Endothelial cell of umbilical vein (primary cell): Measurements from ENCODE around the gene TWIST2. TPM values are rescaled to one million over a fixed set of nuclear protein-coding genes. Genes with fewer than 3 reads are reported as not detected.

Experiments
- BruUV-seq: library from RNA; stranded (reverse); fragments of 400-500 nt; replicated peaks from 2 replicates; lab custom pipeline; 2021; lab: Mats Ljungman, UMichigan
- CTCF ChIA-PET: fragments of 300-600, 350-600 bp; sonication (Branson Sonifier 250); formaldehyde crosslinking; loops from one replicate; lab custom pipeline; 2021; ENCODE audit warnings: antibody characterized with exemption, inconsistent platforms; lab: Charles Lee
- POLR2A ChIA-PET: fragments of 300-600, 350-600 bp; sonication (Branson Sonifier 250); formaldehyde crosslinking; loops from one replicate; lab custom pipeline; 2021; ENCODE audit warnings: antibody characterized with exemption, inconsistent platforms; lab: Charles Lee
- DNase-seq: peaks from one replicate; pipeline ENCODE4 v3.0.0-alpha.2; 2011; ENCODE audit warnings: low read depth, low spot score
- FAIRE-seq: peaks from 2 replicates; lab custom pipeline; 2011; peaks lifted over from hg19 to GRCh38; lab: Jason Lieb, UNC
- H2AFZ ChIP-seq: 2 replicates; pipeline ENCODE4 v1.6.0; 2012; ENCODE audit warnings: low read depth, low read length, control low read depth, inconsistent platforms
- H3K27ac ChIP-seq: 2 replicates; pipeline ENCODE4 v1.5.1; 2011; ENCODE audit warnings: low read depth, mild to moderate bottlenecking, control low read depth, low read length, moderate library complexity; ENCODE audit not compliant: insufficient read depth
- H3K27me3 ChIP-seq, 2 experiments: 2 replicates each; pipeline versions ENCODE4 v1.6.0 to v1.6.1; 2011; ENCODE audit warnings: low read length in 2 of 2, mixed read lengths in 1 of 2; ENCODE audit not compliant: control insufficient read depth in 2 of 2, insufficient read depth in 2 of 2
- H3K36me3 ChIP-seq, 2 experiments: 2 replicates in 1 of 2; 3 replicates in 1 of 2; pipeline ENCODE4 v1.5.1; 2011; ENCODE audit warnings: low read length in 2 of 2, mild to moderate bottlenecking in 1 of 2, moderate library complexity in 1 of 2; ENCODE audit not compliant: control insufficient read depth in 2 of 2, insufficient read depth in 2 of 2; ENCODE audit errors: extremely low read depth in 1 of 2
- H3K4me1 ChIP-seq: 3 replicates; pipeline ENCODE4 v1.5.1; 2011; ENCODE audit warnings: mild to moderate bottlenecking, low read length; ENCODE audit not compliant: control insufficient read depth, insufficient read depth; ENCODE audit errors: extremely low read depth
- H3K4me2 ChIP-seq: 2 replicates; pipeline ENCODE4 v1.6.1; 2011; ENCODE audit warnings: low read length, control low read depth, mixed read lengths; ENCODE audit not compliant: insufficient read depth
- H3K4me3 ChIP-seq, 3 experiments: fragments of 200-600 bp in 1 of 3; sonication (generic), shearing (Covaris generic) in 1 of 3; replicated peaks in 1 of 3; 2 replicates each; pipeline ENCODE4 v1.5.1; 2011 to 2016; ENCODE audit warnings: control low read depth in 3 of 3, low read length in 3 of 3, mild to moderate bottlenecking in 2 of 3, inconsistent platforms in 1 of 3, low read depth in 1 of 3, moderate library complexity in 1 of 3; ENCODE audit not compliant: insufficient read depth in 1 of 3
- H3K79me2 ChIP-seq: 2 replicates; pipeline ENCODE4 v1.6.0; 2012; ENCODE audit warnings: low read length, inconsistent platforms; ENCODE audit not compliant: control insufficient read depth, insufficient read depth
- H3K9ac ChIP-seq: replicated peaks from 2 replicates; pipeline ENCODE3; 2011; ENCODE audit warnings: low read length, control low read depth; ENCODE audit not compliant: insufficient read depth; ENCODE audit errors: extremely low read depth
- H3K9me1 ChIP-seq: replicated peaks from 3 replicates; pipeline ENCODE4 v1.6.0; 2011; ENCODE audit warnings: mild to moderate bottlenecking, low read length; ENCODE audit not compliant: control insufficient read depth, insufficient read depth; ENCODE audit errors: extremely low read depth
- H3K9me3 ChIP-seq: replicated peaks from 2 replicates; pipeline ENCODE4 v1.5.1; 2012; ENCODE audit warnings: low read length, inconsistent platforms; ENCODE audit not compliant: control insufficient read depth, insufficient read depth
- H4K20me1 ChIP-seq: replicated peaks from 2 replicates; pipeline ENCODE3; 2011; ENCODE audit warnings: mild to moderate bottlenecking, low read length; ENCODE audit not compliant: control insufficient read depth, insufficient read depth; ENCODE audit errors: extremely low read depth
- CTCF ChIP-seq, 2 donors: IDR thresholded peaks; 1 replicate in 1 of 2; 2 replicates in 1 of 2; pipeline ENCODE4 v1.5.1; 2011; ENCODE audit warnings: low read length in 2 of 2, mild to moderate bottlenecking in 2 of 2, moderate library complexity in 2 of 2, control low read depth in 1 of 2, inconsistent platforms in 1 of 2, low read depth in 1 of 2; ENCODE audit not compliant: insufficient read depth in 1 of 2; ENCODE audit errors: extremely low read depth in 1 of 2
- EZH2 ChIP-seq: IDR thresholded peaks from 2 replicates; pipeline ENCODE4 v1.6.1; 2012; ENCODE audit warnings: borderline replicate concordance, low read depth, mild to moderate bottlenecking, moderate library complexity, low read length, inconsistent platforms; ENCODE audit not compliant: severe bottlenecking
- FOS ChIP-seq: IDR thresholded peaks from 2 replicates; pipeline ENCODE4 v1.6.1; 2011; ENCODE audit warnings: mild to moderate bottlenecking, low read length, moderate library complexity, borderline replicate concordance; ENCODE audit not compliant: insufficient read depth
- GATA2 ChIP-seq: IDR thresholded peaks from 2 replicates; pipeline ENCODE4 v1.7.0; 2011; ENCODE audit warnings: low read depth, mild to moderate bottlenecking, moderate library complexity, mixed read lengths, low read length; ENCODE audit not compliant: insufficient read length, insufficient read depth
- JUN ChIP-seq: IDR thresholded peaks from 2 replicates; pipeline ENCODE4 v1.6.1; 2011; ENCODE audit warnings: borderline replicate concordance, low read depth; ENCODE audit not compliant: insufficient read length, insufficient read depth
- MAX ChIP-seq: IDR thresholded peaks from 2 replicates; pipeline ENCODE4 v1.6.1; 2011; ENCODE audit not compliant: insufficient read depth, insufficient read length
- MYC ChIP-seq: IDR thresholded peaks from one replicate; pipeline ENCODE4 v1.6.1; 2011; ENCODE audit warnings: mild to moderate bottlenecking, low read depth, low read length
- POLR2A ChIP-seq: IDR thresholded peaks from 2 replicates; pipeline ENCODE4 v1.6.1; 2012; ENCODE audit warnings: low read depth, mild to moderate bottlenecking, control low read depth, low read length
- POLR2AphosphoS5 ChIP-seq: IDR thresholded peaks from 2 replicates; pipeline ENCODE4 v1.6.1; 2012; ENCODE audit warnings: low read depth, mild to moderate bottlenecking, control low read depth, low read length, moderate library complexity; ENCODE audit not compliant: insufficient read depth
- dilution Hi-C: fragments of 300-500 bp; cut with MboI; formaldehyde crosslinking; loops from one replicate; pipeline ENCODE4 v1.15.0; 2019; ENCODE audit warnings: low sequenced_read_pairs; ENCODE audit not compliant: extremely low pct_ligation_motif_present
- intact Hi-C: fragments of 100-400 bp; cut with micrococcal nuclease; formaldehyde crosslinking; loops from one replicate; pipeline ENCODE4 v1.10.0; 2022
- polyA plus RNA-seq, 4 experiments: library from polyadenylated mRNA; depleted of rRNA in 3 of 4; stranded (reverse) in 3 of 4; unstranded in 1 of 4; fragments of >200 nt; gene quantifications; 2 replicates each; pipeline versions ENCODE4 v1.2.1 to v1.2.3, GENCODE V29; 2011 to 2012; ENCODE audit warnings: missing spikeins in 1 of 4
- total RNA-seq: library from RNA; stranded (reverse); gene quantifications from 2 replicates; pipeline ENCODE4 v1.2.3, GENCODE V29; 2021

Gene TWIST2
- total and polyA plus RNA-seq, 2 donors (not counting 3 experiments of a cell fraction or from before 2014, with no cell fraction given): 2.3 to 3.4 TPM

- no peak for TF ChIP-seq POLR2AphosphoS5
- TF ChIP-seq MYC: no peak
- no peak for TF ChIP-seq GATA2
- no peak for TF ChIP-seq CTCF (IDR thresholded peaks at IDR 0.05; ENCODE audit: extremely low read depth in 1 of 2, insufficient read depth in 1 of 2, low read depth in 1 of 2, low read length in 2 of 2)
- no peak for TF ChIP-seq FOS
- no peak for TF ChIP-seq EZH2
- TF ChIP-seq POLR2A: no peak
- no peak for TF ChIP-seq MAX
- no peak for TF ChIP-seq JUN
- Histone ChIP-seq H3K36me3 (no peaks in the 10 kb centered on the region), H3K4me3 (no peak overlapping the region), H3K9me3 (no peaks in the 10 kb centered on the region), H3K27ac (no peak overlapping the region), H3K9me1 (no peaks in the 10 kb centered on the region), H3K79me2 (no peaks in the 10 kb centered on the region), H3K4me2 (no peak overlapping the region), H3K27me3 (no peaks in the 10 kb centered on the region), H3K9ac (no peak overlapping the region), H2AFZ (no peak overlapping the region), H4K20me1 (no peaks in the 10 kb centered on the region), H3K4me1 (no peaks in the 10 kb centered on the region)
- dilution Hi-C loops (no loop called here), intact Hi-C loops (no loop called here)
- ChIA-PET POLR2A (no interaction called here), CTCF (no interaction called here)
- DNase-seq (no peak), FAIRE-seq (no peak)
- BruUV-seq: no TSS peak
Measured at GRCh38 chr2:238938003-238938400, 90.1 kb downstream of the TWIST2 start.
